Activated naive CD8-positive, alpha-beta T cell treated with anti-CD3 and anti-CD28 coated beads for 36 hours (primary cell): ENCODE measurements around the gene IL1RN. TPM values are rescaled to one million over a fixed set of nuclear protein-coding genes. Genes with fewer than 3 reads are reported as not detected.
A peak's percentile ranks its signal among the peaks of the same experiment; 100 is the strongest.

ENCODE experiments used
- DNase-seq: peaks from one replicate; pipeline ENCODE4 v3.0.0; 2021
- H3K27ac Mint-ChIP-seq: one replicate; pipeline ENCODE4 v1.8.0; 2022; ENCODE audit warnings: mild to moderate bottlenecking, moderate library complexity, mixed read lengths
- H3K27me3 Mint-ChIP-seq: one replicate; pipeline ENCODE4 v1.8.0; 2022; ENCODE audit warnings: mild to moderate bottlenecking, mixed read lengths
- H3K36me3 Mint-ChIP-seq: one replicate; pipeline ENCODE4 v1.8.0; 2021; ENCODE audit warnings: mild to moderate bottlenecking, mixed read lengths
- H3K4me1 Mint-ChIP-seq: one replicate; pipeline ENCODE4 v1.8.0; 2021; ENCODE audit warnings: mixed read lengths
- H3K4me3 Mint-ChIP-seq: one replicate; pipeline ENCODE4 v1.8.0; 2022; ENCODE audit warnings: mild to moderate bottlenecking, moderate library complexity, mixed read lengths
- H3K9me3 Mint-ChIP-seq: one replicate; pipeline ENCODE4 v1.8.0; 2022; ENCODE audit warnings: mixed read lengths
- total RNA-seq, 2 experiments: library from RNA; stranded (reverse); gene quantifications; one replicate each; pipeline ENCODE4 v1.2.3, GENCODE V29; 2021

IL1RN gene
- total RNA-seq, 2 experiments from 2014 or later: 0.19 to 0.30 TPM

GRCh38 chr2:113114996-113115395 lies 12.4 kb upstream of the IL1RN start:
- Mint-ChIP-seq H3K9me3 (no peaks in the 10 kb centered on the region), H3K4me3 (no peak overlapping the region), H3K27me3 (peaks cover 7% of the 10 kb centered on the region), H3K36me3 (no peaks in the 10 kb centered on the region), H3K4me1 (peaks cover 13% of the 10 kb centered on the region), H3K27ac (no peak overlapping the region)
- no peak for DNase-seq

- Mint-ChIP-seq H3K4me3 (no peak overlapping the region), H3K27me3 (peaks cover 9% of the 10 kb centered on the region), H3K27ac (peak overlapping the region; percentile 57), H3K4me1 (peaks cover 15% of the 10 kb centered on the region), H3K36me3 (no peaks in the 10 kb centered on the region), H3K9me3 (no peaks in the 10 kb centered on the region)
- DNase-seq: peak; percentile 30
These were observed 11.1 kb upstream of the IL1RN start for GRCh38 chr2:113116100-113116958.

GRCh38 chr2:113117541-113118262 lies 9.7 kb upstream of the IL1RN start:
- Mint-ChIP-seq H3K9me3 (no peaks in the 10 kb centered on the region), H3K4me3 (no peak overlapping the region), H3K4me1 (peaks cover 16% of the 10 kb centered on the region), H3K27ac (no peak overlapping the region), H3K36me3 (no peaks in the 10 kb centered on the region), H3K27me3 (peaks cover 17% of the 10 kb centered on the region)
- DNase-seq: peak; percentile 50

- peaks cover 17% of the 10 kb centered on the region for H3K27me3 Mint-ChIP-seq
- H3K4me1 Mint-ChIP-seq: peaks cover 17% of the 10 kb centered on the region
- H3K9me3 Mint-ChIP-seq: no peaks in the 10 kb centered on the region
- no peak overlapping the region for H3K4me3 Mint-ChIP-seq
- H3K36me3 Mint-ChIP-seq: no peaks in the 10 kb centered on the region
- no peak overlapping the region for H3K27ac Mint-ChIP-seq
- no peak for DNase-seq
These were observed 9.1 kb upstream of the IL1RN start for GRCh38 chr2:113118263-113118657.

- Mint-ChIP-seq H3K4me3 (no peak overlapping the region), H3K9me3 (no peaks in the 10 kb centered on the region), H3K36me3 (no peaks in the 10 kb centered on the region), H3K4me1 (peaks cover 26% of the 10 kb centered on the region), H3K27me3 (peaks cover 19% of the 10 kb centered on the region), H3K27ac (no peak overlapping the region)
- no peak for DNase-seq
These were observed 8.3 kb upstream of the IL1RN start for GRCh38 chr2:113119111-113119510.

- Mint-ChIP-seq H3K27me3 (peaks cover 33% of the 10 kb centered on the region), H3K4me3 (no peak overlapping the region), H3K9me3 (no peaks in the 10 kb centered on the region), H3K27ac (no peak overlapping the region), H3K4me1 (peaks cover 40% of the 10 kb centered on the region), H3K36me3 (no peaks in the 10 kb centered on the region)
- no peak for DNase-seq
These were observed 6.5 kb upstream of the IL1RN start for GRCh38 chr2:113120861-113121260.

- Mint-ChIP-seq H3K27me3 (peaks cover 38% of the 10 kb centered on the region), H3K9me3 (no peaks in the 10 kb centered on the region), H3K27ac (no peak overlapping the region), H3K36me3 (no peaks in the 10 kb centered on the region), H3K4me3 (no peak overlapping the region), H3K4me1 (peaks cover 34% of the 10 kb centered on the region)
- DNase-seq: no peak
These were observed 5.0 kb upstream of the IL1RN start for GRCh38 chr2:113122364-113122763.

GRCh38 chr2:113123726-113124125 lies 3.7 kb upstream of the IL1RN start:
- Mint-ChIP-seq H3K4me3 (no peak overlapping the region), H3K4me1 (peaks cover 35% of the 10 kb centered on the region), H3K36me3 (no peaks in the 10 kb centered on the region), H3K9me3 (no peaks in the 10 kb centered on the region), H3K27ac (no peak overlapping the region), H3K27me3 (peaks cover 38% of the 10 kb centered on the region)
- no peak for DNase-seq

- H3K36me3 Mint-ChIP-seq: no peaks in the 10 kb centered on the region
- H3K27ac Mint-ChIP-seq: peak overlapping the region; percentile 66
- H3K4me3 Mint-ChIP-seq: peak overlapping the region; percentile 42
- no peaks in the 10 kb centered on the region for H3K9me3 Mint-ChIP-seq
- DNase-seq: peak; percentile 26
- peaks cover 38% of the 10 kb centered on the region for H3K27me3 Mint-ChIP-seq
- H3K4me1 Mint-ChIP-seq: peaks cover 35% of the 10 kb centered on the region
These were observed 3.0 kb upstream of the IL1RN start for GRCh38 chr2:113124181-113124961.

GRCh38 chr2:113124984-113125855 lies 2.2 kb upstream of the IL1RN start:
- peaks cover 35% of the 10 kb centered on the region for H3K4me1 Mint-ChIP-seq
- no peak for DNase-seq
- no peaks in the 10 kb centered on the region for H3K9me3 Mint-ChIP-seq
- H3K4me3 Mint-ChIP-seq: no peak overlapping the region
- H3K27me3 Mint-ChIP-seq: peaks cover 34% of the 10 kb centered on the region
- no peak overlapping the region for H3K27ac Mint-ChIP-seq
- no peaks in the 10 kb centered on the region for H3K36me3 Mint-ChIP-seq

- no peaks in the 10 kb centered on the region for H3K36me3 Mint-ChIP-seq
- no peak for DNase-seq
- H3K4me3 Mint-ChIP-seq: no peak overlapping the region
- no peaks in the 10 kb centered on the region for H3K9me3 Mint-ChIP-seq
- peaks cover 21% of the 10 kb centered on the region for H3K27me3 Mint-ChIP-seq
- no peak overlapping the region for H3K27ac Mint-ChIP-seq
- peaks cover 32% of the 10 kb centered on the region for H3K4me1 Mint-ChIP-seq
These were observed 510 bp downstream of the IL1RN start for GRCh38 chr2:113127646-113128570.

GRCh38 chr2:113129519-113130078 lies 2.2 kb downstream of the IL1RN start:
- Mint-ChIP-seq H3K27ac (no peak overlapping the region), H3K9me3 (no peaks in the 10 kb centered on the region), H3K4me3 (no peak overlapping the region), H3K4me1 (peaks cover 23% of the 10 kb centered on the region), H3K27me3 (peaks cover 13% of the 10 kb centered on the region), H3K36me3 (no peaks in the 10 kb centered on the region)
- no peak for DNase-seq
